Sciatic nerve (tissue), 2 donors: Measurements from ENCODE around the gene TLR6. TPM values are rescaled to one million over a fixed set of nuclear protein-coding genes. Genes with fewer than 3 reads are reported as not detected.

Experiments
- ATAC-seq: fragments of 200-7000 bp; cut with Tn5 transposase; one replicate; pipeline ENCODE4 v1.9.1; 2020; ENCODE audit warnings: mild to moderate bottlenecking, moderate library complexity
- DNase-seq: peaks from one replicate; pipeline ENCODE4 v3.0.0-alpha.2; 2020; ENCODE audit warnings: low spot score
- intact Hi-C: fragments of 100-400 bp; cut with DNase I; formaldehyde crosslinking; loops from one replicate; pipeline ENCODE4 v1.14.2; 2022
- total RNA-seq: library from RNA; stranded (reverse); fragmentation: NEBNext Ultra II Directional; extraction: Animal tissue kit (Norgen Biotek cat#: 25700); gene quantifications from one replicate; pipeline ENCODE4 v1.2.1, GENCODE V29; 2021
- donor health status: DM: no; HTN: no; CAD: no.
- donor health status: DM: no; HTN: no; CAD: no.

Gene TLR6, protein sequence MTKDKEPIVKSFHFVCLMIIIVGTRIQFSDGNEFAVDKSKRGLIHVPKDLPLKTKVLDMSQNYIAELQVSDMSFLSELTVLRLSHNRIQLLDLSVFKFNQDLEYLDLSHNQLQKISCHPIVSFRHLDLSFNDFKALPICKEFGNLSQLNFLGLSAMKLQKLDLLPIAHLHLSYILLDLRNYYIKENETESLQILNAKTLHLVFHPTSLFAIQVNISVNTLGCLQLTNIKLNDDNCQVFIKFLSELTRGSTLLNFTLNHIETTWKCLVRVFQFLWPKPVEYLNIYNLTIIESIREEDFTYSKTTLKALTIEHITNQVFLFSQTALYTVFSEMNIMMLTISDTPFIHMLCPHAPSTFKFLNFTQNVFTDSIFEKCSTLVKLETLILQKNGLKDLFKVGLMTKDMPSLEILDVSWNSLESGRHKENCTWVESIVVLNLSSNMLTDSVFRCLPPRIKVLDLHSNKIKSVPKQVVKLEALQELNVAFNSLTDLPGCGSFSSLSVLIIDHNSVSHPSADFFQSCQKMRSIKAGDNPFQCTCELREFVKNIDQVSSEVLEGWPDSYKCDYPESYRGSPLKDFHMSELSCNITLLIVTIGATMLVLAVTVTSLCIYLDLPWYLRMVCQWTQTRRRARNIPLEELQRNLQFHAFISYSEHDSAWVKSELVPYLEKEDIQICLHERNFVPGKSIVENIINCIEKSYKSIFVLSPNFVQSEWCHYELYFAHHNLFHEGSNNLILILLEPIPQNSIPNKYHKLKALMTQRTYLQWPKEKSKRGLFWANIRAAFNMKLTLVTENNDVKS
- 8.2 TPM for total RNA-seq

DNA sequence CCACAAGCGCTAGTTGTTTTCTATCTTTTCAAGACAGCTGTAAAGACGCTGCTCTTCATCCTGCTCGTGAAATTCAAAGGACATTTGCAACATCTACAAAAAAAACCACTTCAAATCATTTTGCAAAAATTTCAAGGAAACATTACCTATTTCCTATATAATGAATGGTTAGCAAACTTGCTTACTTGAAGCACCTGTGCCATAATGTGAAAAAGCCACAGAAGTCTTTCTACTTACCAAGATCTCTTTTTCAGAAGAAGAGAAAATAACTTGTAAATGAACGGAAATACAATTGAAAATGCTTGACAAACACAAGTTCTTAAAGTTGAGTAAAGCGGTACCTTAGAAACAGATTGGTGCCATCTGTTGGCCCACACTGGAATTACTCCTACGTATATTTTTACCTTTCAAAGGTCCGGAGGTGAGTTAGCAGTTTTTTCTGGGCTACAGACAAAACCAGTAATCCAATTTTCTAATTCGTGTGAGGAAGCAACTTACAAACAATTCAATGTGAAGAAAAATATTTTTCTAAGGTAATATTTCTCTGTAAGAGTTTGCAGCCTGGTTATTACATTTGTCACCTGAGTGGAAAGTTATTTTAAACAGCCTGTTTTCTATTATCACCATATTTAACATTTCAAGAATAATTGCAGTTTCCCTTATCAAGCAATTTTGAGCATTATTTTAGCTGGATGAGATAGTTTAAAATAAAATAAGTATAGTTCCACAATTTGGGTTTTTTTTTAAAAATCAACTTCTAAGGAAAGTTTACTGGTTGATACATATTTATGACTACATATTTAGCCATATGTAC lies at the start of gene TLR6:
Gene TLR6 (minus strand): TSS at position 294 of the 814 bp plus-strand sequence. CDS start 27,344 bp downstream, outside the sequence.
- DNase-seq: peak; percentile 65
- intact Hi-C loops: no loop called here
- peak; percentile 44 for ATAC-seq

DNA sequence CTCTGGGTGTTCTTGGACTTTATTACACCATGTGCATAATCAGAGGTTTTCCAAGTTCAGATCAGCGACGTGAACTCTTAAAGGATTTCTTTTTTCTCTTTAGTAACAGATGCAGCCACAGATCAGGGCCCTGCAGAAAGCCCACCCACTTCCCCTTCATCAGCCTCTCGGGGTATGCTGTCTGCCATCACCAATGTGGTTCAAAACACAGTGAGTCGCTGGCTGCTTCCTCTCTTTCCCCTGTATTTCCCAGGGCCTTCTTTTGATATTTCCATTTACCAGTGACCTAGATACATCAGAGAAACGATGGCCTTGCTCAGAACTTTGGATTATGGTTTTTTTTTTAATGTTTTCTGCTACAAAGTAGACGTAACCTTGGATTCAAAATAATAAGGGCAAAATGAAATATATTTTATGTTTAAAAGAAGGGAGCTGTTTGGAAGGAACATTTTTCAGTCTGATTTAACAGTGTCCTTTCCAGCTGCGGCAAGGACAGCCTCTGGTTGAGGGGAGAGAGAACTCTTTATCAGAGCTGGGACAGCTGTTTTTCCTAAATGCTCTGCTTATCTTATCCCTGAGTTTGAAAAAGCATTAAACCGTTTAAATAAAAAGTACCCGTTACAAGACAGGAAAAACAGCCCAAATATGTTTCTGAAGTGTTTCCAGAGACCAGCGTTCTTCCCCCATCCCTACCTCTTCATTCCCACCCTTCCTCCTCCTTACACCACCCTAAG lies 49.2 kb upstream of the TLR6 start:
- ATAC-seq: no peak
- DNase-seq: no peak
- intact Hi-C loops: no loop called here

DNA sequence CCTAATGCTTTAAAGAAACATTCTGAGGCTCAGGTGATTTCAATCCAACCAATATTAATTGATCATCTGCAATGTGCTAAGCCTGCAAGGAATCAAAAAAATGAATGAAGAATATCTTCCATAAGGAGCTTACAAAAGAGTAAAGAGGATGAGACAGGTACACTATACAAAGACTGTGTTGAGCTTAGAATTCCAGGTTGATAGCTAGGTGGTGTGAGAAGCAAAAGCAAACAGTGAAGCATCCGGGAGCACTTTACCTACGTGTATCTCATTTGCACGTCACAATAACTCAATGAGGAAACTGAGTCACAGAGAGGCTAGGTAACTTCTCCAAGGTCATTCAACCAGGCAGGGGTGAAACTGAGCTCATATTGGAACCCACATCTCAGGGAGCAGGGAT lies 48.1 kb upstream of the TLR6 start:
- no peak for ATAC-seq
- no peak for DNase-seq
- intact Hi-C loops: no loop called here

DNA sequence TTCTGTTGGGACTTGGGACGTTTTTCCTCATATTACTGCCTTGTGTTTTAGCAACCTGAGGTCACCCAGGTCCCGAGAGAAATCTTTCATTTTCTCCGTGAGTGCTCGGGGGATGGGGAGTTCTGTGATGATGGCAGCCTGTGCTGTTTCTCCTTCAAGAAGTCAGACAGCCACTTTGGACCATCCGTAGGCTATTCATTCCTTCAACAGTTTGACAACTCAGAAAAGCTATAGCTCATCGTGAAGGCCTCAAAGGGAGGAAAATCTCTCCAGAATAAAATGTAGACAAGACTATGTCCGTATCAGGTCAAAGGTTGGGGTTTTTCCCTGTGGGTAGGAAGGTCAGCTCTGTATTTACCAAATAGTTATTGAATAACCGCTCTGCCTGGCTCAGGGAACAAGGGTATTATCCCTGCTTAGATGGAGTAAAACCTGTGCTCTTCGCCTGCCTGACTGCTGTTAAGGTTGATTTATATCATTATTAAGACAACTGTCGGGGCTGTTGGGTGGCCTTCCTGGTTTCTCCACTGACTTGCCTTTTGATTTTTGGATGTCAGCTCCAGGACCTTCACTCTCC lies 47.6 kb upstream of the TLR6 start:
- intact Hi-C loops: no loop called here
- DNase-seq (no peak), ATAC-seq (peak; percentile 10)

DNA sequence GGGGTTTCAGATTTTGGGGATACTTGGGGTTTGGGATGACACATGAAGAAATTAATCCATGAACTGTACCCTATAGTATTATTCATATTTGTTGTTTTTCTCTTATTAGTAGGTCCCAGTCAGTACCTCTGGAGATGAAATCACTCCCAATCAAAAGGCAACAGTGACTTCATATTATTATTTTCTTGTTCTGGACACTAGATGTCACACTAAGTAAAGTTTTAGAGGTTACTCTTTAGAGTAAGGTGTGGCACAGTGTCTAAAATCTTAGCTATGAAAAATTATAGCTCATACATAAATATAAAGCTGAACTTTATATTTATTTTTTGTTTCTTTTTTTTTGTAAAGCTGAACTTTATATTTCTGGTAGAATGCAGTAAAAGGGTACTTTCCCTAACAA lies 46.1 kb upstream of the TLR6 start:
- no peak for DNase-seq
- intact Hi-C loops: no loop called here
- peak; percentile 70 for ATAC-seq

DNA sequence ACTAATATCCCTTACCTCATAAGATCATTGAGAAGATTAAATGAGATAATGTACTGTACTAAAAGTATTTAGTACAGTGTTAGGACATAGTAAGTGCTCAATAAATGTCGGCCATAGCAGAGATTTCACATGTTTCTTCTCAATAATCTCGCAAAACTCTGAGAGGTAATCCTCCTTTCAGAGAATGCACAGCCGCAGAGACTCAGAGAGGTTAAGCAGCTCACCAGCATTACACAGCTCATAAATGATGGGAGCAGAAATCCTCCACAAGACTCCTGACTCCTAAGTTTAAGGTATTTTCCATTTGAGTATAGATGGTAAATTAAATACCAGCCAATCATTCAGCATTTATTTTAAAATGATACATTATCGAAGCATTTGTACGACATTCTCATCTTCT lies 45.6 kb upstream of the TLR6 start:
- intact Hi-C loops: no loop called here
- no peak for ATAC-seq
- no peak for DNase-seq

DNA sequence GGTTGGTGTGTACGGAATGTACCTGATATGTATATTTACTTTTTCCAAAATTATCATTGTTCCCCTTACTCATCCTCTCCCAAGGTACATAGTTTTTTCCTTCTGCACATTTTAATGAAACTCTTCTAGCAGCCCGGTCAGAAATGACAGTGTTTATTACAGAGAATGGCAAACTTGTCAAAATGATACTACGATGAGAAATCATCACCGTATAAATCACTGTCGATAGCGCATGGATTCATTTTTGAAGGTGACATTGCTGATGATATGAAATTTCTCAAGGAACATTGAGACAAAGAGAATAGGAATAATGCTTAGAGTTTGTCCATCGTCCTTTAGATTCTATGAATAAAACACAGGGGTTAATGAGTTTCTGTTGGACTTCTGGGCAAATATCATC lies 41.6 kb upstream of the TLR6 start:
- DNase-seq (no peak), ATAC-seq (no peak)
- intact Hi-C loops: no loop called here

DNA sequence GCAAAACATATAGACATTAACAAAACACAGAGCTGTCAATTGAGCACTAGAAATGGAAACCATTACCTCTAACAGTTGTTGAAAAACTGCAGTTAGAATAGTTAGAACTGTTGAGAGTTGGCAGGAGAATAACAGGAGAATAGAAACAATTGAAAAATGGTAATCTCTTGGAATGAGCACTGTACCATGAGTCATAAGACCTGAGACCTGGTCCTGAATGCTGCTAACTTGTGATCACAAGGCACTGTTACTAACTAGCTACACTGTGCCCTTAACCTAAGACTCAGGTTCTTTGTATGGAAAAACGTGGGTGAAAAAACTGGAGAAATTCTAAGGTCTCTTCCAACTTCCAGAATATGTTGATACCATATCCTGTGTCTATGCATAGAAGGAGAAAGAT lies 40.3 kb upstream of the TLR6 start:
- intact Hi-C loops: no loop called here
- ATAC-seq: no peak
- DNase-seq: no peak

DNA sequence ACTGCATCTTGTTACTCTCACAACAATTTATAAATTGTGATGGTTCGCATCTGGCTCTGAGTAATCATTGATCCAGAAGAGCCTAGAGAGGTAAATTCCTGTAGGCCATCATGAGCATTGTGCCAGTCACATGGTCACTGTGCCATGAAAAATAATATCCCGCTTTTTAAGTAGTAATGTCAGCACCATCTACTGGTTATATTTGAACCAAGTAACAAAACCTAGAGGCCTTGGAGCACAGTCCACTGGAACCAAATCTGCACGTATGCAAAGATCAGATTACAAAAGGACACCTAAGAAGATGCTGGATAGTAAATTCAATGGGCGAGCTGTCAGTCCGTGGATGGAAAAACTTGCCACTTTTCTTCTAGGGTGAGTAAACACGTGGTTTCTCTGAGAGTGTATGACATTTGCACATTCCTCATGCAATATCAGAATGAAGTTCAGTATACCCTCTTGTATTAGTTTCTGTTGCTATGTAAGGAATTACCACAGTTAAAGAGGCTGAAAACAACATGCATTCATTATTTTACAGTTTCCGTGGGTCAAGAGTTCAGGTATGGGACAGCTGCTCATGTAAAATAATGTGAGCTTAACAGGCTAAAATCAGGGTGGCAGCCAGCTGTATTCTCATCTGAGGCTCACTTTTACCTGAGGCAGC lies 37.8 kb upstream of the TLR6 start:
- no peak for DNase-seq
- ATAC-seq: no peak
- intact Hi-C loops: no loop called here

DNA sequence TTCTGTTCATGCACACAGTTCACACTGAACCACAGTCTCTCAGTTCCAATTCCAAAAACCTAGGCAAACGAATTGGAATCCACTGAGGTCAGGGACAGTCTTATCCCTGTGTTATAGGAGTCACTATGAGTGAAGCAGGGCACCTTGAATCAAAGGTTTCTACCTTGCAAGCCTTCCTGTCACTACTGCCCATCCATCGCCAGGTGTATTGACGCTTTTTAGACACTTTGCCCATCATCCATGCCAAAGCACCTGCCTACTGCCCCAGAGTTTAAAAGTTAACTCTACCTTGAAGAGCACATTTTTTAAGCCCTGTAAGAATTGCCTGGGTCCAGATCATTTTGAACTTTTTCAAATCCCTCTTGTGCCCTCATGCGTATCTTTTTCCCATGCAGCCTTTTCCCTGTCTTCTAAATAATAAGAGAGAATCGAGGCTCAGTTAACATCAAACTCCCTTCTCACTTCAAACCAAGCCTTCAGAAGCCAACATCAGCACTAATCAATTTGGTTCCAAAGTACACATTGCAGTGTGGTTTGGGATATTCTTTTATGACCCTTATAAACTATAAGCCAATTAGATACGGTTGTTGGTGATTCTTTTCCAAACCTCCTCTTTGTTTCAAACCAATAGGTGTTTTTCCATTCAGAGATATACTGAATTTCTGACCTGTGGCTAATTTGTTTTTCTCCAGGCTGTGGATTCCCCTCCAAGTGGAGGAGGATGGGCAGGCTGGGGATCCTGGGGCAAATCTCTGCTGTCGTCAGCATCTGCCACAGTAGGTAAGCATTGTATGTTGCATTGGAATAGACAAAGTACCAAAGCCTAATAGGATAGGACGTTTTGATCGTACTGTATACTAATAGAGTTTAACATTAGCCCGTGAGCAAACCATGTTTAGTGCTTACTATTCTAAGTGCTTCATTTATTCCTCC lies 34.7 kb upstream of the TLR6 start:
- intact Hi-C loops: no loop called here
- ATAC-seq: no peak
- no peak for DNase-seq

DNA sequence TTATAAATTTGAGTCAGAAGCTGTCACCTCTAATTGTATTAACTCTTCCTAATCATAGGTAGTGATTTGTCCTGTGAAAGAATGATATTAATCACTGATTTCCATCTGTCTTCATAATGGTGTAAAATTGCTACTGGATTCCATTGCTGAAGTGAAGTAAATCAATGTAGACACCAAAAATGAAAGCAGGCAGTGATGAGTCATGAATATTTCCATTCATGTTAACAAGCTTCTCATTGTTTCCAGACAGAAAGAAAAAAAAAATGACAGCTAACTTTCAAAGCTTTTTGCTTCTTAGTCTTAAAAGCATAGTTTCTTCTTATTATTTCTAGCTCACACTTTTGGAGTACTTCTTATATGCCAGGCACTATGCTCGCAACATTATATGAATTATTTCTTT lies 32.5 kb upstream of the TLR6 start:
- DNase-seq (no peak), ATAC-seq (peak; percentile 78)
- intact Hi-C loops: no loop called here

DNA sequence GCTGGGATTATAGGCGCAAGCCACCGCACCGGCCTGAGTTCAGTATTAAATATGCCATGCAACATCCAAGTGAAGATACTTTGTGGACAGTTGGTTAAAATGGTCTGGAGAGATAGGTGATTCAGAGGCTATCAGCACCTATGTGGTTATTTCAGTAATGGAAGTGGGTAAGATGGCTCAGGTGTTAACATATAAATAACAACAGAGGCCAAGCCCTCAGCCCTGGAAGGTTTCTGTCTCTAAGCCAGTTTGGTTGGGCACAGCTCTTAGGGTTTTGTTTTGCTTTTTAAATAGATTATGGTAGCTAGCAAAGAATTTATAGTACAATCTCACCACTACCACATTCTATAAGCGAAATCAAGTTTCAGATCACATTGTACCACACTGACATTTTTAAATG lies 27.6 kb upstream of the TLR6 start:
- intact Hi-C loops: no loop called here
- no peak for ATAC-seq

DNA sequence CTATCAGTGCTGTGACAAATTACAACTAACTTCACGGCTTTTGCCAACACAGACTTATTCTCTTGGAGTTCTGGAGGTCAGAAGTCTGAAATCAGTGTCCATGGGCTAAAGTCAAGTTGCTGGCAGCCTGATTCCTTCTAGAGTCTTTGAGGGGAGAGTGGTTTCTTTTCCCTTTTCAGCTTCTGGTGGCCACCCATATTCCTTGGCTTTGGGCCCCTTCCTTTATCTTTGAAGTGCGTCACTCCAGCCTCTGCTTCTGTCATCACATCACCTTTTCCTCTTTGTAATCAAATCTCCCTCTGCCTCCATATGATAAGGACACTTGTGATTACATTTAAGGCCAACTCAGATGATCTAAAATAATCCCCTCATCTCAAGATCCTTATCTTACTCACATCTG lies 20.0 kb upstream of the TLR6 start:
- intact Hi-C loops: no loop called here
- no peak for ATAC-seq
- DNase-seq: no peak

More for the DNA sequence above, 27.6 kb upstream of the TLR6 start:
- no peak for DNase-seq

DNA sequence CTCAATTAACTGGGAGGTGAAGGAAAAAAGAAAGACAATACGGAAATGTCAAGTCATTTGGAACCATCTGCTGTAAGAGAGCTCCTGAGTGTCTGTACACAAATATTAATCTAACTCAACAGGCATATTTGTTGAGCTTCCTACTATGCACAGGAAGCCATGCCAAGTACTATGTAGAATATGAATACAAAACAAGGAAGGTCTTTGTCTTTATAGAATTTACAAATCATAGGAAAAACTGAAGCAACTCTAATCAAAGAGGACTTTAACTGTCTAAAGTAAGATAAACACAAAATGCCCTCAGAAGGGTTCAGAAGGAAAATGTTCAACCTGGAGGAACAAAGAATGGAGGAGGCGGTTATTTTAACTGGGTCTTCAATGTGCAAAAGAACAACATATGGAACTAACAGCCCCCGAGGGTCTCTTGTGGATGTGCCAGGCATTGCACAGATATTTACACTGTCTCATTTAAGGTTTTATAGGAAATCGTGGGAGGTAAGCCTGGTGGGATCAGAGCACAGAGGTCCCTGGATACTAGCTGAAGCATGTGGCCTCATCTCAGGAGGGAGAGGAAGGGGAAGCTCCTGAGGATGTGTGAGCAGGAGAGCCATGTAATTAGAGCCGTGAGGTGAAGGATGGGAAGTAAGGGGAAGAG lies 16.8 kb upstream of the TLR6 start:
- intact Hi-C loops: no loop called here
- no peak for DNase-seq
- ATAC-seq: no peak

DNA sequence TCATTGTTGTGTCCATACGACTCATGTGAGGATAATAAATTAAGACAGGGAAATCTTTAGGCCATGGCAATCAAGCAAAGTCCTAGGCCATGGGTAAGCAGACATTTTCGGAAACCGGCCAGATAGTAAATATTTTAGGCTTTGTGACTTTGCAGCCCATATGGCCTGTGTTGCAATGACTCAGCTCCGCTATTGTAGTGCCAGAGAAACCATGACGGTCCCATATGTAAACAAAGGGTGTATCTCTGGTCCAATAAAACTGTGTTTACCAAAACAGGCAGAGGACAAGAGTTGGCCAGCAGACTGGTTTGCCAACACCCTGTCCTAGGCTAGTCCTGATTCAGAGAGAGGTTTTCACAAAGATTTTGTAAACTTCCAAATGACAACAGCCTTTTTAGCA lies 16.0 kb upstream of the TLR6 start:
- ATAC-seq (no peak), DNase-seq (no peak)
- intact Hi-C loops: no loop called here

DNA sequence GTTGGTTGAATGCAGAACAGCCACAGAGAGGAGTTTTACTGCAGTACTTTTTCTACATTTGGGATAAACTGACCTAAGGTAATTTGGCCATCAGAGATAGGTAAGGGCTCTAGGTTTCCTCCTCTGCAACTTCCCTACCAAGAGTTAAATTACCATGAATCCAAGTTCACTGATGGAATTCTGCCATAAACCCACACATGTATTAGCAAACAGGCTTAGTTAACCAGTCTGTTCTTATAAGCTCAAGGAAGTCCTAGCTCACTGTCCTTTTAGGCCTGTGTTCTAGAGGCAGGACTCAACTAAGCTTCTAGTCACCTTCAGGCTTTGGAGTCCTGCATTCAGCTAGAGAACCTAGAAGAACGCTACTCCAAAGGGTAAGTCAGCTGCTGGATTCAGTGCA lies 15.0 kb upstream of the TLR6 start:
- DNase-seq: no peak
- intact Hi-C loops: no loop called here
- no peak for ATAC-seq
